ENCODE measurements around the gene CLK2. TPM values are rescaled to one million over a fixed set of nuclear protein-coding genes. Genes with fewer than 3 reads are reported as not detected.
A peak's percentile ranks its signal among the peaks of the same experiment; 100 is the strongest.

Gene CLK2
- total and polyA plus RNA-seq, 2 experiments from 2014 or later = 27.2 to 54.6 TPM

GRCh38 chr1:155277070-155277901 lies 4.0 kb upstream of the CLK2 start, which contains the start of gene HCN3:
Gene HCN3 (plus strand): TSS chr1:155277463. CDS start chr1:155277591, 128 bp downstream.
- H3K4me3 Mint-ChIP-seq = peak within 1 kb of the TSS; percentile 73
- Histone ChIP-seq H3K4me3 (peak within 1 kb of the TSS; percentile 89), H3K36me3 (ENCODE audit: insufficient read depth) (no peaks in the 10 kb centered on the region), H3K27me3 (ENCODE audit: insufficient read depth) (no peaks in the 10 kb centered on the region), H4K20me1 (replicated peaks; ENCODE audit: insufficient read depth) (peaks cover 2% of the 10 kb centered on the region; the same call in 1 of the 2 replicates), H3K9me2 (ENCODE audit: insufficient read depth) (no peaks in the 10 kb centered on the region), H3F3A (replicated peaks; ENCODE audit: low read depth) (peaks cover 24% of the 10 kb centered on the region), H3K27ac (ENCODE audit: low read depth) (no peak within 1 kb of the TSS), H3K4me2 (peak within 1 kb of the TSS; percentile 96), H3K4me1 (ENCODE audit: insufficient read depth) (peaks cover 31% of the 10 kb centered on the region), H2AFZ (peak within 1 kb of the TSS; percentile 72), H3K79me2 (replicated peaks; ENCODE audit: insufficient read depth) (peaks cover 7% of the 10 kb centered on the region)
- H3K27ac Mint-ChIP-seq = no peak within 1 kb of the TSS
- H3K27me3 Mint-ChIP-seq (ENCODE audit: insufficient read depth, low read depth, poor library complexity) = peaks cover 18% of the 10 kb centered on the region
- peaks cover 35% of the 10 kb centered on the region for H3K4me1 Mint-ChIP-seq
- DNase-seq (ENCODE audit: low spot score) (peak; percentile 100), ATAC-seq (peak; percentile 61)
- peaks cover 4% of the 10 kb centered on the region; the same call in 2 of the 3 replicates for H3K9me3 Mint-ChIP-seq
- TF ChIP-seq ZNF331 (CRISPR knock-in tag; IDR thresholded peaks at IDR 0.05; ENCODE audit: low read depth) (no peak), CTCF (conservative IDR thresholded peaks at IDR 0.05; ENCODE audit: low read depth in 2 of 2) (peak; percentile 45 to 66), NANOG (IDR thresholded peaks at IDR 0.05; ENCODE audit: borderline replicate concordance) (no peak), REST (IDR thresholded peaks at IDR 0.05; ENCODE audit: unreplicated experiment) (peak; percentile 29), ZNF462 (CRISPR knock-in tag; IDR thresholded peaks at IDR 0.05) (no peak), EZH2 (IDR thresholded peaks at IDR 0.05; ENCODE audit: low read depth, unreplicated experiment) (no peak)
- peaks cover 7% of the 10 kb centered on the region for H3K36me3 Mint-ChIP-seq (ENCODE audit: low read depth)
